SU-DHL-6 (cell line): ENCODE results near the gene SEPTIN12.

Source experiments
- H2AFZ ChIP-seq: fragments of 200-600 bp; sonication (generic); 2 replicates; pipeline ENCODE4 v1.6.1; 2014; ENCODE audit warnings: low read depth, mild to moderate bottlenecking, moderate library complexity, mixed read lengths, antibody characterized with exemption, low read length; ENCODE audit not compliant: severe bottlenecking
- H3F3A ChIP-seq: fragments of 200-600 bp; shearing (Covaris generic); 2 replicates; pipeline ENCODE4 v1.6.0; 2016; ENCODE audit warnings: antibody characterized with exemption, mild to moderate bottlenecking; ENCODE audit not compliant: insufficient read depth
- H3K27ac ChIP-seq: fragments of 200-600 bp; sonication (generic); 2 replicates; pipeline ENCODE4 v1.5.1; 2016; ENCODE audit warnings: low read depth, mild to moderate bottlenecking, low read length, moderate library complexity, mixed read lengths
- H3K27me3 ChIP-seq: fragments of 200-600 bp; sonication (generic), shearing (Covaris generic); 2 replicates; pipeline ENCODE4 v1.6.0; 2014; ENCODE audit warnings: mild to moderate bottlenecking, low read length
- H3K36me3 ChIP-seq: fragments of 200-600 bp; sonication (generic); 2 replicates; pipeline ENCODE4 v1.6.1; 2014; ENCODE audit warnings: mild to moderate bottlenecking, low read length, mixed read lengths
- H3K4me2 ChIP-seq: fragments of 300-600, 200-600 bp; shearing (Covaris generic), sonication (generic); 2 replicates; pipeline ENCODE4 v1.6.0; 2014; ENCODE audit warnings: low read length, low read depth, mild to moderate bottlenecking; ENCODE audit not compliant: poor library complexity, severe bottlenecking
- H3K4me3 ChIP-seq: fragments of 200-600 bp; sonication (generic); 2 replicates; pipeline ENCODE4 v1.5.1; 2014; ENCODE audit warnings: antibody characterized with exemption, low read length, mild to moderate bottlenecking, mixed read lengths; ENCODE audit not compliant: insufficient read depth, poor library complexity, severe bottlenecking
- H3K79me2 ChIP-seq: fragments of 200-600 bp; sonication (generic); 2 replicates; pipeline ENCODE4 v1.6.1; 2014; ENCODE audit warnings: mild to moderate bottlenecking, low read length, moderate library complexity; ENCODE audit not compliant: insufficient read depth
- H3K9ac ChIP-seq: fragments of 200-600 bp; sonication (generic); 2 replicates; pipeline ENCODE4 v1.7.0; 2014; ENCODE audit warnings: mild to moderate bottlenecking, low read length
- H3K9me2 ChIP-seq: fragments of 200-600 bp; sonication (generic); replicated peaks from 2 replicates; pipeline ENCODE4 v1.6.1; 2014; ENCODE audit warnings: low read length; ENCODE audit not compliant: insufficient read depth
- H3K9me3 ChIP-seq: fragments of 200-600 bp; sonication (generic); 2 replicates; pipeline ENCODE4 v1.6.1; 2014; ENCODE audit warnings: low read length, mixed read lengths; ENCODE audit not compliant: insufficient read depth
- H4K20me1 ChIP-seq: fragments of 200-600 bp; sonication (generic); 2 replicates; pipeline ENCODE4 v1.6.1; 2014; ENCODE audit warnings: low read depth, mild to moderate bottlenecking, antibody characterized with exemption, low read length, moderate library complexity, mixed read lengths
- CTCF ChIP-seq: fragments of 200-600 bp; sonication (generic); IDR thresholded peaks from one replicate; pipeline ENCODE4 v1.5.1; 2017; ENCODE audit warnings: antibody characterized with exemption, mild to moderate bottlenecking, low read length, moderate library complexity; ENCODE audit not compliant: insufficient read depth, poor library complexity, severe bottlenecking
- EZH2phosphoT487 ChIP-seq: fragments of 200-600 bp; sonication (generic), shearing (Covaris generic); conservative IDR thresholded peaks from 2 replicates; pipeline ENCODE4 v1.6.1; 2018; ENCODE audit warnings: mild to moderate bottlenecking, antibody characterized with exemption, low read length, moderate library complexity, mixed read lengths

SEPTIN12 gene

GRCh38 chr16:4801962-4802658 is 14.0 kb upstream of the SEPTIN12 start, which contains the start of gene ROGDI:
Gene ROGDI, minus strand, starts transcription at chr16:4802633. Its CDS starts 62 bp downstream, at chr16:4802571.
- Histone ChIP-seq H3K9ac (peak within 1 kb of the TSS; percentile 66), H2AFZ (peak within 1 kb of the TSS; percentile 92), H3K79me2 (no peaks in the 10 kb centered on the region), H3F3A (peaks cover 8% of the 10 kb centered on the region), H4K20me1 (no peaks in the 10 kb centered on the region), H3K36me3 (no peaks in the 10 kb centered on the region), H3K27me3 (no peaks in the 10 kb centered on the region), H3K4me3 (peak within 1 kb of the TSS; percentile 96), H3K27ac (peak within 1 kb of the TSS; percentile 77), H3K9me3 (no peaks in the 10 kb centered on the region), H3K9me2 (no peaks in the 10 kb centered on the region), H3K4me2 (peak within 1 kb of the TSS; percentile 92)
- no peak for TF ChIP-seq EZH2phosphoT487
- no peak for TF ChIP-seq CTCF

- H3K4me3 ChIP-seq, result peak overlapping the region; percentile 96
- H3K4me2 ChIP-seq, result peak overlapping the region; percentile 92
- no peaks in the 10 kb centered on the region for H3K27me3 ChIP-seq
- TF ChIP-seq EZH2phosphoT487 (no peak), CTCF (no peak)
- peak overlapping the region; percentile 67 for H2AFZ ChIP-seq
- no peaks in the 10 kb centered on the region for H3K9me3 ChIP-seq
- peaks cover 8% of the 10 kb centered on the region for H3F3A ChIP-seq
- H3K27ac ChIP-seq, result peak overlapping the region; percentile 77; the same call in 1 of the 2 replicates
- no peaks in the 10 kb centered on the region for H3K36me3 ChIP-seq
- H3K9me2 ChIP-seq, result no peaks in the 10 kb centered on the region
- no peaks in the 10 kb centered on the region for H4K20me1 ChIP-seq
- H3K79me2 ChIP-seq, result no peaks in the 10 kb centered on the region
- peak overlapping the region; percentile 66 for H3K9ac ChIP-seq
Observed at GRCh38 chr16:4801051-4801961, 13.2 kb upstream of the SEPTIN12 start.

- Histone ChIP-seq H3K9me2 (no peaks in the 10 kb centered on the region), H3K79me2 (no peaks in the 10 kb centered on the region), H2AFZ (no peak overlapping the region), H3K4me2 (no peak overlapping the region), H3K9ac (no peak overlapping the region), H3K4me3 (no peak overlapping the region), H3K36me3 (no peaks in the 10 kb centered on the region), H3K27ac (no peak overlapping the region), H3F3A (peaks cover 8% of the 10 kb centered on the region), H3K27me3 (no peaks in the 10 kb centered on the region), H4K20me1 (no peaks in the 10 kb centered on the region), H3K9me3 (no peaks in the 10 kb centered on the region)
- TF ChIP-seq CTCF (no peak), EZH2phosphoT487 (no peak)
Observed at GRCh38 chr16:4800290-4801041, 12.3 kb upstream of the SEPTIN12 start.
